DND-41 (cell line): ENCODE measurements around the gene JCHAIN.

ENCODE experiments used
- ATAC-seq: fragments of 200-7000 bp; cut with Tn5 transposase; 3 replicates; pipeline ENCODE4 v1.9.1; 2021; ENCODE audit warnings: low read depth; ENCODE audit not compliant: insufficient read depth
- DNase-seq: peaks from one replicate; pipeline ENCODE4 v3.0.0-alpha.2; 2020
- H2AFZ ChIP-seq: 2 replicates; pipeline ENCODE4 v1.6.0; 2012; ENCODE audit warnings: low read depth, low read length
- H3K27ac ChIP-seq: 2 replicates; pipeline ENCODE4 v1.5.1; 2012; ENCODE audit warnings: low read length, inconsistent platforms
- H3K27me3 ChIP-seq: fragments of 200-600 bp; sonication (generic); 2 replicates; pipeline ENCODE4 v1.6.0; 2012; ENCODE audit warnings: low read length, mild to moderate bottlenecking, inconsistent platforms; ENCODE audit not compliant: insufficient read depth, poor library complexity
- H3K36me3 ChIP-seq: 2 replicates; pipeline ENCODE4 v1.5.1; 2012; ENCODE audit warnings: low read length, inconsistent platforms; ENCODE audit not compliant: insufficient read depth
- H3K4me1 ChIP-seq: 2 replicates; pipeline ENCODE4 v1.5.1; 2012; ENCODE audit warnings: mild to moderate bottlenecking, low read length; ENCODE audit not compliant: insufficient read depth
- H3K4me2 ChIP-seq: 2 replicates; pipeline ENCODE4 v1.6.0; 2012; ENCODE audit warnings: mild to moderate bottlenecking, moderate library complexity, low read length, inconsistent platforms; ENCODE audit not compliant: insufficient read depth
- H3K4me3 ChIP-seq, 2 experiments: fragments of 200-600 bp in 1 of 2; shearing (Covaris generic) in 1 of 2; 2 replicates each; pipeline ENCODE4 v1.5.1; 2012 to 2016; ENCODE audit warnings: inconsistent platforms in 2 of 2, low read length in 2 of 2, mild to moderate bottlenecking in 2 of 2, low read depth in 1 of 2, moderate library complexity in 1 of 2
- H3K79me2 ChIP-seq: 2 replicates; pipeline ENCODE4 v1.6.0; 2012; ENCODE audit warnings: low read length, inconsistent platforms; ENCODE audit not compliant: insufficient read depth
- H3K9ac ChIP-seq: 2 replicates; pipeline ENCODE4 v1.6.0; 2012; ENCODE audit warnings: low read depth, mild to moderate bottlenecking, inconsistent platforms, low read length, moderate library complexity
- H3K9me3 ChIP-seq: 2 replicates; pipeline ENCODE4 v1.5.1; 2012; ENCODE audit warnings: low read length, moderate library complexity, mild to moderate bottlenecking, inconsistent platforms; ENCODE audit not compliant: insufficient read depth, severe bottlenecking
- H4K20me1 ChIP-seq: 2 replicates; pipeline ENCODE4 v1.6.0; 2012; ENCODE audit warnings: low read length; ENCODE audit not compliant: insufficient read depth
- CTCF ChIP-seq: IDR thresholded peaks from 2 replicates; pipeline ENCODE4 v1.5.1; 2012; ENCODE audit warnings: borderline replicate concordance, low read length, moderate library complexity, mild to moderate bottlenecking; ENCODE audit not compliant: poor library complexity, severe bottlenecking; ENCODE audit errors: extremely low read depth
- EZH2 ChIP-seq: IDR thresholded peaks from 3 replicates; pipeline ENCODE4 v1.6.1; 2012; ENCODE audit warnings: borderline replicate concordance, low read depth, mild to moderate bottlenecking, moderate library complexity, low read length, inconsistent platforms; ENCODE audit not compliant: severe bottlenecking

Gene JCHAIN

GRCh38 chr4:70607334-70607853, 58.9 kb downstream of the JCHAIN start:
- TF ChIP-seq CTCF (no peak), EZH2 (no peak)
- DNase-seq (no peak), ATAC-seq (no peak)
- Histone ChIP-seq H3K27me3 (no peaks in the 10 kb centered on the region), H3K9ac (no peak overlapping the region), H2AFZ (no peak overlapping the region), H4K20me1 (no peaks in the 10 kb centered on the region), H3K4me3 (no peak overlapping the region), H3K4me2 (no peak overlapping the region), H3K9me3 (no peaks in the 10 kb centered on the region), H3K27ac (no peak overlapping the region), H3K79me2 (no peaks in the 10 kb centered on the region), H3K36me3 (no peaks in the 10 kb centered on the region), H3K4me1 (no peaks in the 10 kb centered on the region; the same call in 1 of the 2 replicates)

- Histone ChIP-seq H3K9ac (no peak overlapping the region), H3K36me3 (no peaks in the 10 kb centered on the region), H3K27ac (no peak overlapping the region), H3K9me3 (no peaks in the 10 kb centered on the region), H2AFZ (no peak overlapping the region), H4K20me1 (no peaks in the 10 kb centered on the region), H3K79me2 (no peaks in the 10 kb centered on the region), H3K4me3 (no peak overlapping the region), H3K4me1 (peaks cover 7% of the 10 kb centered on the region), H3K27me3 (no peaks in the 10 kb centered on the region), H3K4me2 (no peak overlapping the region)
- DNase-seq: no peak
- ATAC-seq: no peak
- TF ChIP-seq CTCF: no peak
- TF ChIP-seq EZH2: no peak
These were observed 59.8 kb downstream of the JCHAIN start for GRCh38 chr4:70606459-70606858.
